Central memory CD8-positive, alpha-beta T cell (primary cell): ENCODE measurements around the gene TENT4B.
"Not testable (repeated sequence)": the region's sequence is repeated elsewhere in the genome, so short reads cannot be mapped to it uniquely, and the experiment has no call there.

Experiments used
- ATAC-seq: fragments of 150-1000 bp; cut with Tn5 transposase; replicated peaks from 2 replicates; pipeline ENCODE4 v1.10.0; 2022; ENCODE audit warnings: mild to moderate bottlenecking, moderate FRiP score, moderate number of reproducible peaks; ENCODE audit not compliant: poor library complexity, severe bottlenecking; ENCODE audit errors: extremely low read depth
- DNase-seq, 2 donors: peaks; one replicate each; pipeline ENCODE4 v3.0.0; 2021; ENCODE audit warnings: low spot score in 2 of 2
- H3K27ac Mint-ChIP-seq: one replicate; pipeline ENCODE4 v1.8.0; 2022; ENCODE audit warnings: low read depth, mild to moderate bottlenecking, moderate library complexity, mixed read lengths
- H3K27me3 Mint-ChIP-seq: one replicate; pipeline ENCODE4 v1.8.0; 2022; ENCODE audit warnings: mixed read lengths
- H3K36me3 Mint-ChIP-seq: one replicate; pipeline ENCODE4 v1.8.0; 2022; ENCODE audit warnings: mild to moderate bottlenecking, moderate library complexity, mixed read lengths; ENCODE audit not compliant: insufficient read depth
- H3K4me1 Mint-ChIP-seq: one replicate; pipeline ENCODE4 v1.8.0; 2022; ENCODE audit warnings: mixed read lengths
- H3K4me3 Mint-ChIP-seq: one replicate; pipeline ENCODE4 v1.8.0; 2022; ENCODE audit warnings: mild to moderate bottlenecking, moderate library complexity, mixed read lengths
- H3K9me3 Mint-ChIP-seq: one replicate; pipeline ENCODE4 v1.8.0; 2022; ENCODE audit warnings: mixed read lengths

The TENT4B gene

GRCh38 chr16:50152807-50153595, at the start of gene TENT4B:
Gene TENT4B (plus strand): TSS chr16:50153306. CDS start chr16:50153622, 316 bp downstream.
- DNase-seq (peak; percentile 88 to 91), ATAC-seq (peak; percentile 62)
- Mint-ChIP-seq H3K36me3 (peaks cover 14% of the 10 kb centered on the region), H3K4me3 (peak within 1 kb of the TSS; percentile 83), H3K4me1 (peaks cover 35% of the 10 kb centered on the region), H3K27me3 (no peaks in the 10 kb centered on the region), H3K27ac (peak within 1 kb of the TSS; percentile 92), H3K9me3 (no peaks in the 10 kb centered on the region)

DNA sequence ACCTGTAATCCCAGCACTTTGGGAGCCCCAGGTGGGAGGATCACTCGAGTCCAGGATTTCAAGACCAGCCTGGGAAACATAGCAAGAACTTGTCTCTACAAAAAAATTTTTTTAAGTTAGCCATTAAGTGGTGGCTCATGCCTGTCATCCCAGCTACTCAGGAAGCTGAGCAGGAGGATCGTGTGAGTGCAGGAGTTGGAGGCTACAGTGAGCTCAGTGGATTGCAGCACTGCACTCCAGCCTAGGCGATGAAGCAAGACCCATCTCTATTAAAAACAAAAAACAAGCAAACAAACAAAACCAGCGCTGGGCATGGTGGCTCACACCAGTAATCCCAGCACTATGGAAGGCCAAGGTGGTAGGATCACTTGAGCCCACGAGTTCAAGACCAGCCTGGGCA, 49.3 kb upstream of the TENT4B start:
- Mint-ChIP-seq H3K27me3 (no peaks in the 10 kb centered on the region), H3K36me3 (peaks cover 38% of the 10 kb centered on the region), H3K27ac (no peak overlapping the region), H3K9me3 (no peaks in the 10 kb centered on the region), H3K4me3 (no peak overlapping the region), H3K4me1 (no peaks in the 10 kb centered on the region)
- DNase-seq (no peak), ATAC-seq (no peak)

GRCh38 chr16:50114357-50115129, 38.6 kb upstream of the TENT4B start:
- no peaks in the 10 kb centered on the region for H3K4me1 Mint-ChIP-seq
- no peak for DNase-seq
- no peaks in the 10 kb centered on the region for H3K9me3 Mint-ChIP-seq
- ATAC-seq: no peak
- no peaks in the 10 kb centered on the region for H3K27me3 Mint-ChIP-seq
- H3K4me3 Mint-ChIP-seq: no peak overlapping the region
- no peak overlapping the region for H3K27ac Mint-ChIP-seq
- H3K36me3 Mint-ChIP-seq: peaks cover 3% of the 10 kb centered on the region

DNA sequence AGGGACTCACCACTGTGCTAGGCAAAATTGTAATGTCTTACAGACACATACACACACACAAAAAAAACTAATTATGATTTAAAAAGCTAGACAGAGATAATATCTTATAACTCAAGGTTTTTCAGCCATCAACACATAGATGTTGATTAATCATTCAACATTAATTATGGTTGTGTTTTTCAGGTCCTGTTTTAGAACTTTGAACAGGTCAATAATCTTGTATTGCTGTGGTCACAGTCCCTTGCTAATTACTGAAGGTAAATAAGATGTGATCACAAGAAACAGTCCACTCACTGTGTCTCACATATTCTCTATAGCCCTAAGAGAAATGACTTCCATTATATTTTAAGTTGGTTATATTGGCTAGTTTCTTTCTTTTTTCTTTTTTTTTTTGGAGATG, 32.4 kb upstream of the TENT4B start:
- Mint-ChIP-seq H3K36me3 (peaks cover 2% of the 10 kb centered on the region), H3K9me3 (no peaks in the 10 kb centered on the region), H3K4me3 (no peak overlapping the region), H3K27me3 (no peaks in the 10 kb centered on the region), H3K27ac (no peak overlapping the region), H3K4me1 (peaks cover 9% of the 10 kb centered on the region)
- no peak for DNase-seq
- no peak for ATAC-seq

GRCh38 chr16:50121278-50121677, 31.8 kb upstream of the TENT4B start:
- Mint-ChIP-seq H3K9me3 (no peaks in the 10 kb centered on the region), H3K4me3 (no peak overlapping the region), H3K27ac (peak overlapping the region; percentile 54), H3K36me3 (peaks cover 2% of the 10 kb centered on the region), H3K4me1 (peaks cover 9% of the 10 kb centered on the region), H3K27me3 (no peaks in the 10 kb centered on the region)
- ATAC-seq: no peak
- DNase-seq: no peak

- H3K4me3 Mint-ChIP-seq: no peak overlapping the region
Observed at GRCh38 chr16:50121721-50122445, 31.2 kb upstream of the TENT4B start.

DNA sequence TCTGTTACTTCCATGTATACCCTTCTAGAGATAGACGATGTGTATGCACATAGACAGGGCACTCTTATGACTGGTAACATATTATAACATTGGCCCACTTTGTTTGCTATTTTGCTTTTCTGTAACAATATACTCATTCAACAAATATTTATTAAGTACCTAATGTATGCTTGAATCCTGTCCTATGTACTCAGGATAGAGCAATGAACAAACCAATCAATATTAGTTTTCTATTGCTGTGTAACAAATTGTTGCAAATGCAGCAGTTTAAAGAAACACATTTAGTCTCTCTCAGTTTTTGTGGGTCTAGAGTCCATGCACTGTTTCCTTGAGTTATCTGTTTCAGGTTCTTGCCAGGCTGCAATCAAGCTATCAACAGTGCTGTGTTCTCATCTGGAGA, 29.7 kb upstream of the TENT4B start:
- DNase-seq (no peak), ATAC-seq (no peak)
- H3K4me1 Mint-ChIP-seq: peaks cover 9% of the 10 kb centered on the region

More at GRCh38 chr16:50121721-50122445, 31.2 kb upstream of the TENT4B start:
- Mint-ChIP-seq H3K36me3 (peaks cover 2% of the 10 kb centered on the region), H3K9me3 (no peaks in the 10 kb centered on the region), H3K27me3 (no peaks in the 10 kb centered on the region), H3K4me1 (peaks cover 9% of the 10 kb centered on the region), H3K27ac (peak overlapping the region; percentile 54)
- peak in 1 of 2 donors; percentile 11 for DNase-seq
- ATAC-seq: peak; percentile 62

DNA sequence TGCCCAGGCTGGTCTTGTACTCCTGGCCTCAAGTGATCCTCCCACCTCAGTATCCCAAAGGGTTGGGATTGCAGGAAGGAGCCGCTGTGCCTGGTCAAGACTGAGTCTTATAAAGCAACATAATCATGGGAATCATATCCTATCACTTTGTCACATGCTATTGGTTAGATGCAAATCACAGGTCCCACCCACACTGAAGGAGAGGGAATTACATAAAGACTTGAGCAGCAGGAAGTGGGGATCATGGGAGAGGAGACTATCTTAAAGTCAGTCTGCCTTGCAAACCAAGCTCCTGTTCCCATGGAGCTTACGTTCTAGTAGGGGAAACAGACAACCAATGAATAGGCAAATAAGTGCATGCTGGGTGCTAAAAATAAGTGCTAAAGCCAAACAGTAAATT, 28.3 kb upstream of the TENT4B start:
- Mint-ChIP-seq H3K4me3 (no peak overlapping the region), H3K4me1 (peaks cover 9% of the 10 kb centered on the region), H3K36me3 (no peaks in the 10 kb centered on the region), H3K27ac (no peak overlapping the region), H3K27me3 (no peaks in the 10 kb centered on the region), H3K9me3 (no peaks in the 10 kb centered on the region)
- DNase-seq: no peak
- no peak for ATAC-seq

More for the DNA sequence above, 29.7 kb upstream of the TENT4B start:
- Mint-ChIP-seq H3K27me3 (no peaks in the 10 kb centered on the region), H3K4me3 (no peak overlapping the region), H3K9me3 (no peaks in the 10 kb centered on the region), H3K36me3 (no peaks in the 10 kb centered on the region), H3K27ac (no peak overlapping the region)

DNA sequence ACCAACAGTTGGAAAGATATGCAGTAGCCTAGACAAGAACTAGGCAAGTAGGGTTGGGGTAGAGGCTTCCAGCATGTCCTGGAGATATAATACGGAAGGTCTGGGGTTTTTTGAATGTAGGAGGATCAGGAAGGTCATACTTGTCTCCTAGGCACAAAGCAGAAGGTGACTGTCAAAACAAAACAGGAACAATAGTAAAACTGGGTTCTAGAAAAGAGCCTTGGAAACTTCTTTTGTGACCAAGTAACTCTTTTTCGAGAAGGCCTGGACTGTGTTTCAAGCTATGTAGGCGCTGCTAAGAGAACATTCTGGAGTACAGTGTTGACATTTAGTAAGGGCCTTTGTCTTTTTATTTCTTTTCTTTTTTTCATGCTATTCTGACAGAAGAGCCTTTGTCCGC, 26.9 kb upstream of the TENT4B start:
- H3K4me3 Mint-ChIP-seq: no peak overlapping the region
- no peak for DNase-seq

DNA sequence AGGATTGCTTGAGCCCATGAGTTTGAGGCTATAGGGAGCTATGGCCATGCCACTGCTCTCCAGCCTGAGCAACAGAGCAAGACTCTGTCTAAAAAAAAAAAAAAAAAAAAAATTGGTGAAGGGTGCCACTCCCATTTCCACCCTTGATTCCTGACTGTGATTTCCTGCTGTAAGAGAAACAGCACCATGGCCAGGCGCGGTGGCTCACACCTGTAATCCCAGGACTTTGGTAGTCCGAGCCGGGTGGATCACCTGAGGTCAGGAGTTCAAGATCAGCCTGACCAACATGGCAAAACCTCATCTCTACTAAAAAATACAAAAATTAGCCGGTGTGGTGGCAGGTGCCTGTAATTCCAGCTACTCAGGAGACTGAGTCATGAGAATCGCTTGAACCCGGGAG, 20.5 kb upstream of the TENT4B start:
- not testable (repeated sequence) for H3K9me3 Mint-ChIP-seq, H3K4me1 Mint-ChIP-seq, H3K27me3 Mint-ChIP-seq, ATAC-seq, H3K4me3 Mint-ChIP-seq, H3K36me3 Mint-ChIP-seq, DNase-seq, H3K27ac Mint-ChIP-seq

More for the DNA sequence above, 26.9 kb upstream of the TENT4B start:
- no peak for ATAC-seq
- Mint-ChIP-seq H3K27ac (no peak overlapping the region), H3K36me3 (no peaks in the 10 kb centered on the region), H3K4me1 (peaks cover 9% of the 10 kb centered on the region), H3K27me3 (no peaks in the 10 kb centered on the region), H3K9me3 (no peaks in the 10 kb centered on the region)

- no peak for DNase-seq
- no peak for ATAC-seq
- peaks cover under 1% of the 10 kb centered on the region for H3K36me3 Mint-ChIP-seq
- H3K9me3 Mint-ChIP-seq: no peaks in the 10 kb centered on the region
- no peak overlapping the region for H3K4me3 Mint-ChIP-seq
- no peak overlapping the region for H3K27ac Mint-ChIP-seq
- H3K27me3 Mint-ChIP-seq: no peaks in the 10 kb centered on the region
- H3K4me1 Mint-ChIP-seq: no peaks in the 10 kb centered on the region
Observed at GRCh38 chr16:50133214-50133613, 19.9 kb upstream of the TENT4B start.

GRCh38 chr16:50136399-50136798, 16.7 kb upstream of the TENT4B start:
- no peaks in the 10 kb centered on the region for H3K4me1 Mint-ChIP-seq
- H3K27me3 Mint-ChIP-seq: no peaks in the 10 kb centered on the region
- DNase-seq (no peak), ATAC-seq (no peak)
- no peaks in the 10 kb centered on the region for H3K9me3 Mint-ChIP-seq
- no peak overlapping the region for H3K4me3 Mint-ChIP-seq
- no peak overlapping the region for H3K27ac Mint-ChIP-seq
- H3K36me3 Mint-ChIP-seq: peaks cover 2% of the 10 kb centered on the region
